ENCODE results near the gene FBXL17. TPM values are rescaled to one million over a fixed set of nuclear protein-coding genes. Genes with fewer than 3 reads are reported as not detected.

The FBXL17 gene
- polyA plus RNA-seq, 2 of the 4 experiments (the other 2 are of a cell fraction) = 8.7 to 9.1 TPM

DNA sequence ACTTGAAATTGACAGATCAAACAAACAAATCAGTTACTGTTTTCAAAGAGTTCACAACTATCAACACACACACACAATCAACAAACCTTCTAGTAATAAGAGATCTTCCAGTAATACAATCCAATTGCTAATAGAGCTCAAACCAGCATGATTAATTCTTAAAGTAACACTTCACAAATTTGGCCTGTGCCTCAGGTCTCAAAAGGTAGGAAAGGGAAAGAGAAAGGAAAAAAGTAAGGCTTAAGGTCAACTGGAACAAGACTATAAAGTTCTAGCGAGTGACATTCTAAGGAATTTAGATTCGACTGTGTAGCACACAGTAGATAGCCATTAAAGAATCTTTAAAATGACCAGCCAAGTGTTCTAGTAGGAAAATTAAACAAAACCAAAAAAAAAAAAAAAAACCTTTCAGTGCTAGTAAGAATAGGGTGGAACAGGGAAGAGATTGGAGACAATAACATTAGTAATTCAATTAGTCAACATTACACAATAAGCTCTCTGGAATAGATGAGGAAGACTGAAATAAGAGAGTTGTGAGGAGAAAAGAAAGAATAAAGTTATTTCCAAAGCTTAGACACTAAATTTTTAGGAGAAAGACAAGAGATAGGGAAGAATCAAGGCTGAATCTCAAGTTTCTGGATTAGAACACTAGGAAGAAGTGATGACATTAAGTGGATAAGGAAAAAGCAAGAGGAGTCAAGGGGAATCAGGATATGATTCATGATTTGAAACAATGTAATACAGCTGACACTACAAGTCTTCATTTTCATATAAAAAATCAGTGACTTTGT lies 86.1 kb downstream of the FBXL17 start:
- no peak for ATAC-seq
- H3K4me2 ChIP-seq = peak overlapping the region; percentile 5; the same call in 1 of the 3 replicates
- H3K27ac ChIP-seq = no peak overlapping the region
- ChIA-PET POLR2A (no interaction called here), CTCF (interaction anchor here (1.1 kb wide), 1 partner anchor 25 kb away, joined by 4 read pairs; no protein-coding TSS in a partner anchor)
- TF ChIP-seq, protein P1, sequence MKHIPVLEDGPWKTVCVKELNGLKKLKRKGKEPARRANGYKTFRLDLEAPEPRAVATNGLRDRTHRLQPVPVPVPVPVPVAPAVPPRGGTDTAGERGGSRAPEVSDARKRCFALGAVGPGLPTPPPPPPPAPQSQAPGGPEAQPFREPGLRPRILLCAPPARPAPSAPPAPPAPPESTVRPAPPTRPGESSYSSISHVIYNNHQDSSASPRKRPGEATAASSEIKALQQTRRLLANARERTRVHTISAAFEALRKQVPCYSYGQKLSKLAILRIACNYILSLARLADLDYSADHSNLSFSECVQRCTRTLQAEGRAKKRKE (CRISPR knock-in tag; IDR thresholded peaks at IDR 0.05; ENCODE audit: low read depth) = no peak
- TF ChIP-seq, protein P2, sequence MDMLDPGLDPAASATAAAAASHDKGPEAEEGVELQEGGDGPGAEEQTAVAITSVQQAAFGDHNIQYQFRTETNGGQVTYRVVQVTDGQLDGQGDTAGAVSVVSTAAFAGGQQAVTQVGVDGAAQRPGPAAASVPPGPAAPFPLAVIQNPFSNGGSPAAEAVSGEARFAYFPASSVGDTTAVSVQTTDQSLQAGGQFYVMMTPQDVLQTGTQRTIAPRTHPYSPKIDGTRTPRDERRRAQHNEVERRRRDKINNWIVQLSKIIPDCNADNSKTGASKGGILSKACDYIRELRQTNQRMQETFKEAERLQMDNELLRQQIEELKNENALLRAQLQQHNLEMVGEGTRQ (IDR thresholded peaks at IDR 0.05) = no peak
- TF ChIP-seq, protein P3, sequence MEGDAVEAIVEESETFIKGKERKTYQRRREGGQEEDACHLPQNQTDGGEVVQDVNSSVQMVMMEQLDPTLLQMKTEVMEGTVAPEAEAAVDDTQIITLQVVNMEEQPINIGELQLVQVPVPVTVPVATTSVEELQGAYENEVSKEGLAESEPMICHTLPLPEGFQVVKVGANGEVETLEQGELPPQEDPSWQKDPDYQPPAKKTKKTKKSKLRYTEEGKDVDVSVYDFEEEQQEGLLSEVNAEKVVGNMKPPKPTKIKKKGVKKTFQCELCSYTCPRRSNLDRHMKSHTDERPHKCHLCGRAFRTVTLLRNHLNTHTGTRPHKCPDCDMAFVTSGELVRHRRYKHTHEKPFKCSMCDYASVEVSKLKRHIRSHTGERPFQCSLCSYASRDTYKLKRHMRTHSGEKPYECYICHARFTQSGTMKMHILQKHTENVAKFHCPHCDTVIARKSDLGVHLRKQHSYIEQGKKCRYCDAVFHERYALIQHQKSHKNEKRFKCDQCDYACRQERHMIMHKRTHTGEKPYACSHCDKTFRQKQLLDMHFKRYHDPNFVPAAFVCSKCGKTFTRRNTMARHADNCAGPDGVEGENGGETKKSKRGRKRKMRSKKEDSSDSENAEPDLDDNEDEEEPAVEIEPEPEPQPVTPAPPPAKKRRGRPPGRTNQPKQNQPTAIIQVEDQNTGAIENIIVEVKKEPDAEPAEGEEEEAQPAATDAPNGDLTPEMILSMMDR (IDR thresholded peaks at IDR 0.05) = no peak
- TF ChIP-seq ZSCAN20 (CRISPR knock-in tag; IDR thresholded peaks at IDR 0.05) (no peak), MAFK (IDR thresholded peaks at IDR 0.05; ENCODE audit: partially characterized antibody) (no peak), JUNB (IDR thresholded peaks at IDR 0.05) (no peak), POLR2AphosphoS2 (conservative IDR thresholded peaks at IDR 0.05; ENCODE audit: low read length) (no peak), CHD2 (IDR thresholded peaks at IDR 0.05; ENCODE audit: low read length, partially characterized antibody) (no peak), NR3C1 (IDR thresholded peaks at IDR 0.05) (no peak), RAD21 (conservative IDR thresholded peaks at IDR 0.05 in 1 of 2, IDR thresholded peaks at IDR 0.05 in 1 of 2) (no peak), ZFP36 (IDR thresholded peaks at IDR 0.05; ENCODE audit: borderline replicate concordance, partially characterized antibody) (no peak), ZNF302 (CRISPR knock-in tag; IDR thresholded peaks at IDR 0.05) (no peak), MAZ (IDR thresholded peaks at IDR 0.05; ENCODE audit: borderline replicate concordance, low read depth, low read length) (no peak), GATA3 (IDR thresholded peaks at IDR 0.05; ENCODE audit: borderline replicate concordance) (no peak), JUN (IDR thresholded peaks at IDR 0.05) (no peak), SMC3 (IDR thresholded peaks at IDR 0.05) (no peak)
- TF ChIP-seq, protein P4, sequence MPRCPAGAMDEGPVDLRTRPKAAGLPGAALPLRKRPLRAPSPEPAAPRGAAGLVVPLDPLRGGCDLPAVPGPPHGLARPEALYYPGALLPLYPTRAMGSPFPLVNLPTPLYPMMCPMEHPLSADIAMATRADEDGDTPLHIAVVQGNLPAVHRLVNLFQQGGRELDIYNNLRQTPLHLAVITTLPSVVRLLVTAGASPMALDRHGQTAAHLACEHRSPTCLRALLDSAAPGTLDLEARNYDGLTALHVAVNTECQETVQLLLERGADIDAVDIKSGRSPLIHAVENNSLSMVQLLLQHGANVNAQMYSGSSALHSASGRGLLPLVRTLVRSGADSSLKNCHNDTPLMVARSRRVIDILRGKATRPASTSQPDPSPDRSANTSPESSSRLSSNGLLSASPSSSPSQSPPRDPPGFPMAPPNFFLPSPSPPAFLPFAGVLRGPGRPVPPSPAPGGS (IDR thresholded peaks at IDR 0.05) = no peak
- TF ChIP-seq, protein P5, sequence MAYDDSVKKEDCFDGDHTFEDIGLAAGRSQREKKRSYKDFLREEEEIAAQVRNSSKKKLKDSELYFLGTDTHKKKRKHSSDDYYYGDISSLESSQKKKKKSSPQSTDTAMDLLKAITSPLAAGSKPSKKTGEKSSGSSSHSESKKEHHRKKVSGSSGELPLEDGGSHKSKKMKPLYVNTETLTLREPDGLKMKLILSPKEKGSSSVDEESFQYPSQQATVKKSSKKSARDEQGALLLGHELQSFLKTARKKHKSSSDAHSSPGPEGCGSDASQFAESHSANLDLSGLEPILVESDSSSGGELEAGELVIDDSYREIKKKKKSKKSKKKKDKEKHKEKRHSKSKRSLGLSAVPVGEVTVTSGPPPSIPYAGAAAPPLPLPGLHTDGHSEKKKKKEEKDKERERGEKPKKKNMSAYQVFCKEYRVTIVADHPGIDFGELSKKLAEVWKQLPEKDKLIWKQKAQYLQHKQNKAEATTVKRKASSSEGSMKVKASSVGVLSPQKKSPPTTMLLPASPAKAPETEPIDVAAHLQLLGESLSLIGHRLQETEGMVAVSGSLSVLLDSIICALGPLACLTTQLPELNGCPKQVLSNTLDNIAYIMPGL (CRISPR knock-in tag; IDR thresholded peaks at IDR 0.05; ENCODE audit: borderline replicate concordance) = no peak
- no peaks in the 10 kb centered on the region for H3K9me3 ChIP-seq
- 87% methylated on average over 2 of the region's 2 CpGs for WGBS (ENCODE audit: missing lambda C conversion rate)
- H3K4me3 ChIP-seq = no peak overlapping the region
- FAIRE-seq = no peak
- no peak for DNase-seq (ENCODE audit: low read depth in 1 of 2, low spot score in 1 of 2)
- H3K4me1 ChIP-seq = peaks cover 11% of the 10 kb centered on the region; the same call in 1 of the 3 replicates

All from A549 (cell line).